ENCODE results near the gene ASB11. TPM values are rescaled to one million over a fixed set of nuclear protein-coding genes. Genes with fewer than 3 reads are reported as not detected.
A peak's percentile ranks its signal among the peaks of the same experiment; 100 is the strongest.

The ASB11 gene
- total RNA-seq, 1 donor from 2014 or later = not detected

DNA sequence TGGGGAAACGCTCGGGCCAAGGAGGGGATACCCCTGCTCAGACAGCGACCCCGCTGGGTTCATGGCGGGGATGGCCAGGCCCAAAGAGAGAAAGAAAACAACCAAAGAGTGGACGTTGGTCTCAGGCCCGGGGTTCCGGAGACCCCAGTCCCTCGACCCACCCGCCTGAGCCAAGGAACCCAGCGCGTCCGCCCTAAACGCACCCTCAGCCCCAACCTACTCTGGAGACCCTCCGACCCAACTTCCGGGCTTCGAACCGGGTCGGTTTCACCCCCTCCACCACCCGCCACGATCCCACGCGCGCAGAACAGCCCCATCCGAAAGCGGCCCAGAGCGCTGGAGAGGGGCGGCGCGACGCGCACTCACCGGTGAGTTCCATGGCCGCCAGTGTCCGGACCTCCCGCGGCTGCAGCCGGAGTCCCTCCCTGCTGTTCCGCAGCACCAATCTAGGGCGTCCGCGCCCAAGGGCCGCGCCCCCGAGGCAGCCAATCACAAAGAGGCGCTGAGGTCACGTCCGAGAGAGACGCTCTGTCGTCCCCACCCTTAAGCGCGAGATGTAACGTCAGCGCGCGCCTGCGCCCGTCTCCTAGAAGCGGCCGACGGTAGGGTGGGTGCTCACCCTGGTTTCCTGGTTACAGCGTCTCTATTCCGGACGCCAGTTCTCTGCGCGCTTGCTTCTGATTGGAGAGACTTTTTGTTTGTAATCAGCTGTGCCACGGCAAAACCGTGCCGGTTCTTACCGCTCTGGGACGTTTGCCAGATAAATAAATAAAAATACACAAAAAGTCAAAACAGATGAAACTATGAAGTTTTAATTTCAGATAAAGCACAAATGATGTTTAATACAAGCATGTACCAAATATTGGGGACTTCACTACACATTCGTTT is 19.9 kb upstream of the ASB11 start, which contains the start of gene PIGA:
Gene PIGA, minus strand, starts transcription at position 389 of the 888 bp plus-strand sequence. CDS start 3,593 bp downstream, outside the sequence.
- intact Hi-C loops (cut with DNase I) = loop anchor here (2.0 to 10.0 kb wide), 2 partner anchors 339 to 519 kb away; partner anchors contain the start of gene AP1S2

GRCh38 chrX:15334561-15334960 is 19.1 kb upstream of the ASB11 start:
- no peaks in the 10 kb centered on the region for H3K9me3 ChIP-seq
- H3K27ac ChIP-seq = peak overlapping the region; percentile 77 to 85
- TF ChIP-seq CTCF (IDR thresholded peaks at IDR 0.05) = no peak
- no peaks in the 10 kb centered on the region for H3K4me1 ChIP-seq
- intact Hi-C loops (cut with DNase I) = loop anchor here (2.0 to 10.0 kb wide), 2 partner anchors 340 to 520 kb away; partner anchors contain the start of gene AP1S2
- peak overlapping the region; percentile 64 to 73 for H3K4me3 ChIP-seq
- no peak for DNase-seq (ENCODE audit: low spot score in 2 of 2)
- peaks cover 2 to 3% of the 10 kb centered on the region in 2 donors for H3K36me3 ChIP-seq
- no peaks in the 10 kb centered on the region for H3K27me3 ChIP-seq

More for the DNA sequence above, 19.9 kb upstream of the ASB11 start, which contains the start of gene PIGA:
- peak within 1 kb of the TSS; percentile 64 to 73 for H3K4me3 ChIP-seq
- no peaks in the 10 kb centered on the region for H3K9me3 ChIP-seq
- peak within 1 kb of the TSS; percentile 77 to 85 for H3K27ac ChIP-seq
- no peaks in the 10 kb centered on the region for H3K27me3 ChIP-seq
- H3K36me3 ChIP-seq = peaks cover 2 to 3% of the 10 kb centered on the region in 2 donors
- no peaks in the 10 kb centered on the region for H3K4me1 ChIP-seq
- TF ChIP-seq CTCF (IDR thresholded peaks at IDR 0.05) = no peak
- DNase-seq (ENCODE audit: low spot score in 2 of 2) = peak; percentile 88 to 98

DNA sequence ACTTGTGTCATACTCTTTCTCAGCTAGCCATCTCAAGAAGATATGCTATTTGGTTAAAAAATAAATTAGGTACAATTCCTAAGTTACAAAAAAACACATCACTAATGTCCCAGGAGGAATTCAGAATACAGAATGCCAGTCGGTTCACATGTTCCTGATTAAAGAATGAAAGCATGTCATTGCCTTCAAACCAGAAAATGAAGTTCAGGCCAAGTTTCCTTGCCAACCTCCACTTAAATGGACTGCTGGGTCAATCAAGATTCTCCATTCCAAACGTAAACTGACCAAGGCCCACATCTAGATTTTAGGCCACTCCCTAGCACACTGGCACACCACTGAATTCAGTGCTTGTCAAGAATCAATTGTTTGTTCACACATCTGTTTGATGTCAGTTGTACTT is 13.4 kb upstream of the ASB11 start:
- no peak for TF ChIP-seq CTCF (IDR thresholded peaks at IDR 0.05)
- Histone ChIP-seq H3K36me3 (peaks cover 2 to 3% of the 10 kb centered on the region in 2 donors), H3K27ac (no peak overlapping the region), H3K4me3 (no peak overlapping the region), H3K4me1 (no peaks in the 10 kb centered on the region), H3K27me3 (no peaks in the 10 kb centered on the region), H3K9me3 (no peaks in the 10 kb centered on the region)
- no peak for DNase-seq (ENCODE audit: low spot score in 2 of 2)
- intact Hi-C loops (cut with DNase I) = no loop called here

DNA sequence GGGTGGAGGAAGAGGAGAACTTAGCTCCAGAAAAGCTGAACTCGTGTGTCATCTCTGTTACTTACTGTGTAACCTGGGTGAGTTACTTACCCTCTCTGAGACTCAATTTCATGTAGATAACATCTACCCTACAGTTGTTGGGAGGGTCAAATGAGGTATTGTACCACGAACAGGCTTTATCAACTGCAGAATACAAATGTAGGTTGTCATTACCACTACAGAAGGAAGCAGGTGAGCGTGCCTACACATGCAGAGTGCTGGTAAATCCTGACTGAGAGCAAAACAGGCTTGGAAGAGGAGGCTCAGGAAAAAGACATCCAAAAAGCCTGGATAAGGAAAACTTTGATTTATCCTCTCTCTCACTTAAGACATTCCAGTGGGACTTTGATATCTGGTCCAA is 12.7 kb upstream of the ASB11 start:
- H3K4me1 ChIP-seq = no peaks in the 10 kb centered on the region
- no peaks in the 10 kb centered on the region for H3K9me3 ChIP-seq
- intact Hi-C loops (cut with DNase I) = no loop called here
- H3K36me3 ChIP-seq = peaks cover 2 to 3% of the 10 kb centered on the region in 2 donors
- DNase-seq (ENCODE audit: low spot score in 2 of 2) = no peak
- no peaks in the 10 kb centered on the region for H3K27me3 ChIP-seq
- H3K4me3 ChIP-seq = no peak overlapping the region
- TF ChIP-seq CTCF (IDR thresholded peaks at IDR 0.05) = no peak
- no peak overlapping the region for H3K27ac ChIP-seq

DNA sequence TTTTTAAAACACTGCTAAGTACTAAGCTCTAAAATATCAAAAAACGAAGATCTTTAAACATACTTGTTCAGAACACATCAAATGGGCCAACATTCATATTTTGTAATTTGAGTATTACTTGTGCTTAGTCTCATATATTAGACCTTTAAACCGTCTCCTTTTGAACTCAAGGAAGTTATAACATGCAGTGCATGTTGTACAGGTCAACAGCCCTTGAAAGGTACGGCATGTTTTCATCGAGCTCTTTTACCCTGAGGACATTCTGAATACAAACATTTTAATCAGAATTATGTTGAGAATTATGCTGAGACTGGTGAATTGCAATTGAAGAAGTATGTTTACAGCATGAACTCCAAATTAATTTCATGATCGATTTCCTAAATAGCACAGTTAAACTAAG is 7.0 kb upstream of the ASB11 start:
- Histone ChIP-seq H3K36me3 (no peaks in the 10 kb centered on the region), H3K9me3 (no peaks in the 10 kb centered on the region), H3K27me3 (no peaks in the 10 kb centered on the region), H3K4me1 (no peaks in the 10 kb centered on the region), H3K4me3 (no peak overlapping the region), H3K27ac (no peak overlapping the region)
- no peak for TF ChIP-seq CTCF (IDR thresholded peaks at IDR 0.05)
- intact Hi-C loops (cut with DNase I) = no loop called here
- no peak for DNase-seq (ENCODE audit: low spot score in 2 of 2)

Data from ascending aorta (tissue), 2 donors.